AG10803 (cell line): Measurements from ENCODE around the gene CCDC138.

Source experiments
- DNase-seq: peaks from one replicate; pipeline ENCODE4 v3.0.0; 2010; ENCODE audit warnings: low read depth
- H3K4me3 ChIP-seq: 2 replicates; pipeline ENCODE4 v1.5.1; 2011; ENCODE audit warnings: mild to moderate bottlenecking, low read length, control low read depth
- CTCF ChIP-seq: conservative IDR thresholded peaks from 2 replicates; pipeline ENCODE4 v1.5.1; 2011; ENCODE audit warnings: mild to moderate bottlenecking, low read length, control low read depth, inconsistent platforms

CCDC138 gene

GRCh38 chr2:108813732-108814131, 27.2 kb downstream of the CCDC138 start:
- TF ChIP-seq CTCF = no peak
- H3K4me3 ChIP-seq = no peak overlapping the region
- no peak for DNase-seq

- DNase-seq = no peak
- TF ChIP-seq CTCF = no peak
- no peak overlapping the region for H3K4me3 ChIP-seq
These were observed 33.9 kb downstream of the CCDC138 start for GRCh38 chr2:108820482-108820881.

- no peak overlapping the region for H3K4me3 ChIP-seq
- no peak for DNase-seq
- TF ChIP-seq CTCF = no peak
These were observed 36.7 kb downstream of the CCDC138 start for GRCh38 chr2:108823286-108823685.

GRCh38 chr2:108824316-108825070, 37.9 kb downstream of the CCDC138 start:
- no peak overlapping the region for H3K4me3 ChIP-seq
- no peak for TF ChIP-seq CTCF
- DNase-seq = no peak

GRCh38 chr2:108825254-108825653, 38.7 kb downstream of the CCDC138 start:
- H3K4me3 ChIP-seq = no peak overlapping the region
- TF ChIP-seq CTCF = no peak
- no peak for DNase-seq

- TF ChIP-seq CTCF = no peak
- no peak for DNase-seq
- H3K4me3 ChIP-seq = no peak overlapping the region
These were observed 39.2 kb downstream of the CCDC138 start for GRCh38 chr2:108825736-108826135.

GRCh38 chr2:108829578-108830310, 43.2 kb downstream of the CCDC138 start:
- no peak for DNase-seq
- no peak overlapping the region for H3K4me3 ChIP-seq
- TF ChIP-seq CTCF = no peak
